Raji (cell line): ENCODE results near the gene IRX1.

Source experiments
- POLR2A ChIP-seq: IDR thresholded peaks from 2 replicates; pipeline ENCODE4 v1.6.1; 2011; ENCODE audit warnings: low read depth, low read length, control low read depth; ENCODE audit not compliant: insufficient read depth

The IRX1 gene

GRCh38 chr5:3597167-3598007 lies 1.8 kb downstream of the IRX1 start:
- TF ChIP-seq POLR2A = no peak

DNA sequence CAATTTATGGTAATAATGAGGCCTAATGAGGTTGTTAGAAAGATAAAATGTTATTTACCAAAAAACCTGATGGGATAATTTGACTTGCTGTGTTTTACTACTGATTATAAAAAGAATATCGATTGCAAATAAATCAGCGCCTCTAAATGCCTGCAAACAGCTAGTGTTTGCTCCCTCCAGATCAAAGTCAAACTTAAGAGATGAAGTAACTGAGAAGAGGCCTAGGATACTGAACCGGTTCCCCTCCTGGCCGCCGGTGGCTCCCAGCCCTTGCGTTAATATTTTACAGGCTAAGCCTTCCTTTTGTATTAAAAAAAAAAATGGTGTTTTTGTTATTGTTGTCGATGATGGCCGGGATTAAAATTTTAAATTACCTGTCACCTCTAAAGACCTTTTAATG lies 2.6 kb downstream of the IRX1 start:
- no peak for TF ChIP-seq POLR2A

DNA sequence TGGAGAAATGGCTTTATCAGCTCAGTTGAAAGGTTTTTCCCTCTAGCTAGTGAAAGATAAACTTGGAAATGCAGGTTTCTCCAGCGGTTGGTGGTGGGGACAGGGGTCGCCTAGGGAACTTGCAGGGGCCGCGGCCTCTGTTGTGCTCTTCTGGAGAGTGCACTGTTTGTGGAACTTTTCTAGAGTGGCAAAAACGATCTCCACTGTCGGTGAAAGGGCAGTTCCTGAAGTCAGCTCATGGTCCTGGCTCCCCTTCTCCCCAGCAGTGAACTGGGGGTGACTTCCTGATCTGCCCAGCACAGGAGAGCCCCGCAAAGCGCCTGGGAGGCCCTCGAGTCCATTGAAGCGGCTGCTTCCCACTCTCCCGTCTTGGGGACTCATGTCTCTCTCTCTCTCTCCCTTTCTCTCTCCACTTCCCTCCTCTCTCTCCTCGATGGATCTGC lies 3.2 kb downstream of the IRX1 start:
- TF ChIP-seq POLR2A = no peak

DNA sequence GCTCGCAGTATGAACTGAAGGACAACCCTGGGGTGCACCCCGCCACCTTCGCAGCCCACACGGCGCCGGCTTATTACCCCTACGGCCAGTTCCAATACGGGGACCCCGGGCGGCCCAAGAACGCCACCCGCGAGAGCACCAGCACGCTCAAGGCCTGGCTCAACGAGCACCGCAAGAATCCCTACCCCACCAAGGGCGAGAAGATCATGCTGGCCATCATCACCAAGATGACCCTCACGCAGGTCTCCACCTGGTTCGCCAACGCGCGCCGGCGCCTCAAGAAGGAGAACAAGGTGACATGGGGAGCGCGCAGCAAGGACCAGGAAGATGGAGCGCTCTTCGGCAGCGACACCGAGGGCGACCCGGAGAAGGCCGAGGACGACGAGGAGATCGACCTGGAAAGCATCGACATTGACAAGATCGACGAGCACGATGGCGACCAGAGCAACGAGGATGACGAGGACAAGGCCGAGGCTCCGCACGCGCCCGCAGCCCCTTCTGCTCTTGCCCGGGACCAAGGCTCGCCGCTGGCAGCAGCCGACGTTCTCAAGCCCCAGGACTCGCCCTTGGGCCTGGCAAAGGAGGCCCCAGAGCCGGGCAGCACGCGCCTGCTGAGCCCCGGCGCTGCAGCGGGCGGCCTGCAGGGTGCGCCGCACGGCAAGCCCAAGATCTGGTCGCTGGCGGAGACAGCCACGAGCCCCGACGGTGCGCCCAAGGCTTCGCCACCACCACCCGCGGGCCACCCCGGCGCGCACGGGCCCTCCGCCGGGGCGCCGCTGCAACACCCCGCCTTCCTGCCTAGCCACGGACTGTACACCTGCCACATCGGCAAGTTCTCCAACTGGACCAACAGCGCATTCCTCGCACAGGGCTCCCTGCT lies 3.8 kb downstream of the IRX1 start:
- no peak for TF ChIP-seq POLR2A

DNA sequence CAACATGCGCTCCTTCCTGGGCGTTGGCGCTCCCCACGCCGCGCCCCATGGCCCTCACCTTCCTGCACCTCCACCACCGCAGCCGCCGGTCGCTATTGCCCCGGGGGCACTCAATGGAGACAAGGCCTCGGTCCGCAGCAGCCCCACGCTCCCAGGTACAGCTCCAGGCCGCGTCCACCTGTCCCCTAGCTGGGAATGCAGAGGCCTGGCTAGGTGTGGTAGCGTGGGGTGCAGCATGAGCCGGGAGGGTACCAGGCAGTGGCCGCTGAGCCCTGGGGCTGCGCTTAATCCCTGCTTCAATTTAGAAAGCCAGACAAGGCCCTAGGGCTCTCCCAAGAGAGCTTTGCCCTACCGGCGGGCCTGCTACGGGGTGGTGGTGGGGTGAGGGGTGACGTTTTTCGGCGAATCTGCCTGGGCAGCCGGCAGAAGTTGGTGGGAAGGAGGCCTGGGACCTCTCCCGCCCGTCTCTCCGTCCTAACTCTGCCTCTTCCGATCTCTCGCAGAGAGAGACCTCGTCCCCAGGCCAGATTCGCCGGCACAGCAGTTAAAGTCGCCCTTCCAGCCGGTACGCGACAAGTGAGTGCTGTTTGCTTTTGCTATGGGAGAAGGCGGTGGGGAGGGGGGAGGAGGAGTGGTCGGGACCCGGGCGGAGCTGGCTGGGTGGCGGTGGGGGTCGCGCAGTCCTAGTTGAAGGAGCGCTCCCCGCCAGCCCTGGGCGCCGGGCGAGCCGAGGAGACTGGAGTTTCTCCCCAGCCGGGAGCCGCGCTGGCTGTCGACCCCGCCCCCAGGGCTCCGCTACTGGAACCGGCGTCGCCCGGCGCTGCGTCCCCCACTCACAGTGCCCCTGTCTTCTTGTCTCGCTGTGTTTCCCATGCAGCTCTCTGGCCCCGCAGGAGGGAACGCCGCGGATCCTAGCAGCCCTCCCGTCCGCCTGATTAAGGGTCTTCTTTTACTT lies 4.8 kb downstream of the IRX1 start:
- no peak for TF ChIP-seq POLR2A

DNA sequence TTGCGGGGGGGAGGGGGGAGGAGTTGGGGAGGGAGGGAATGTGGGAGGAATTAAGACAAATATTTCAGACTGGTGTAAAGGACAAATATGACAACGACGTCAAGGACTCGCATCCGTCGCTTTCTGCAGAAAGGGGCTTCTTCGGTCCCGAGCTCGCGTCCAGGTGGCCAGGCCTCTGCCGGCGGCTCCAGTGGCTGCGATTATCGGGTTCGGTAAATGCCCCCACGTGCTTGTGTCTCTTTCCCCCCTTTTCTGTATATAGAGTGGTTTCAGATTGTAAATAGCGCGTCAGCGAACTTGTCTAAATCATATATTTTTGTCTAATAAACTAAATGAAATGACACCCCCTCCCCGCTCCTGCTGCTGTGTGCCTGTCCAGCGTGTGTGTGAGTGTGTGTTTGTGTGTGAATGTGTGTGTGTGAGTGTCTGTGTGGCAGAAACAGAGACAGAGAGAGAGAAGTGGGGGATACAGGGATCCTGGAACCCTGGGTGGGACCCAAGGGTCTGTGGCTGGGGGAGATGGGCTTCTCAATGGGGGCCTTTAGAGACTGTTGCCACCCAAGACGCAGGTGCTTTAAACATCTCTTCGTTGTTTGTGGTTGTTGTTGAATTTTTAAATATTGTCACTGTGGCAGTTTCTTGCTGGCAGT lies 5.6 kb downstream of the IRX1 start:
- no peak for TF ChIP-seq POLR2A

DNA sequence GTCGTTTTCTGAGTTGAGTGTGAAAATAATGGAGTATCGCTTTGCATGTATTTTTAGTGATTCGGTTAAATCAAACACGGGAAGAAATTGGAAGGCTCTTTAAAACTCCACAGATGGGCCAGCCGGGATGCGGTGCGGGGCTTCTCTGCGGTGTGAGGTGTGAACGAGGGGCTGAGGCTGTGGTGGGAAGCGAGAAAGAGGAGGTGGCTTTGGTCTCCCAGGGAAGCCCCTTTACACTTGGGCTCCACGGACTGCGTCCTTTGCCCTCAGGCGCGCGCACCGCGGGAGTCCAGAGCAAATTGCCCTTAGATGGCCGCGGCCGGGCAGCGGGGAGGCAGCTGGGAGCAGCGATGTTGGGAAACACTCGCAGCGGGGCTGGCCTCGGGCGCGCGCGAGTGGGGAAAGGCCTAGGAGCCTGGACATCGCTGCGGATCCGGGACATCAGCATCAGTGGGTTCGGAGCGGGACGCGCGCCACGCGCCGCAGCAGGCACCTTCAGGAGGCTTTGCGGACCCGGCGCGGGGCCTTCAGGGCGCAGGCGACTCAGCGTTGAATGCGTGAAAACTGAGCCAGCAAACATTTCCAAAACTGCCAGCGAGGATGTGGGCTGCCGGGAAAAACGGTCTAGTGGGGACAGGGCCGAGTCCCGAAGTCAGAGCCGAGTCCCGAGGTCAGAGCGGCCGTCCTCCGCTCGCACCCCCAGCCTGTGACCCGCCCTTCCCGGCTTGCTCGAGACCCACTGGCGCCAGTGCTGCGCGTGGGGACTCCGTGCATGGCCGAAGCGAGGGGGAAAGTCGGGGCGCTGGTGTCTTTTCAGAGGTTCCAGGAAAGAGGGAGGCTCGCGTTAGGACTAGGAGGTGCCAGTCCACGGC lies 6.5 kb downstream of the IRX1 start:
- no peak for TF ChIP-seq POLR2A

DNA sequence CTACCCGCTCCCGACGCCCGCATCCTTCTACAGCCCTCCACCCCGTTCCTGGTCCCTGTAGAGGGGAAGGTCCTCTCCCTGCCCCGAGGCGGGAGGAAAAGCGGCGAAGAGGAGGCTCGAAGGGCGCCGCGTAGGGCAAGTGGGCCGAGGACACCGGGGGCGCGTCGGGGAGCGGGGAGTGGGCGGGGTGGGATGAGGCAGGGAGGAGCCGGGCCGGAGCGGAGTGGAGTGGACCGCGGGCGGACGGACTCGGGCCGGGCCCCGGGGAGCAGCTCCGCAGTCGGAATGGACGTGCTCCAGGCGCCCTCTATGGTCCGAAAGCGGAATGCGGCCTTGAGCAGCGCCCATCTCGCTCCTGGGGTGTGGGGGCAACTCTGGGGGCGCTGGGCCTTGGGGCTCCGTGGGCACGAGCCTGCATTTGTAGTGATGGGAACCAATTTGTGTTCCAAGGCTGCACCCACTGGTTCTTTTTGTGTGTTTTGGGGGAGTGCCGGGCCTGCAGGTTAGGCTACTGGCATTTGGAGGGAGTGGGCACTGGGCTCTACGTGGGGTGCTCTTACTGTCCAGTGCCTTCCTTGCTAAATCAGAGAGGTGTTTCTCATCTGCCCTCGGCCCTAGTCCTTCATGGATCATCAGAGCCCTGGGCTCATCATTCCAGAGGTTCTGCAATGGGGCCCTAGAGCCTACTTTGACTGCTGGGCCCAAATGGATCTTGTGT lies 7.3 kb downstream of the IRX1 start:
- TF ChIP-seq POLR2A = no peak

GRCh38 chr5:3604501-3604900 lies 8.9 kb downstream of the IRX1 start:
- no peak for TF ChIP-seq POLR2A

- TF ChIP-seq POLR2A = no peak
These were observed 9.8 kb downstream of the IRX1 start for GRCh38 chr5:3605298-3606010.

- TF ChIP-seq POLR2A = no peak
These were observed 10.6 kb downstream of the IRX1 start for GRCh38 chr5:3606121-3606831.

- no peak for TF ChIP-seq POLR2A
These were observed 12.0 kb downstream of the IRX1 start for GRCh38 chr5:3607541-3608181.
